Measurements from ENCODE around the gene ELMOD1. TPM values are rescaled to one million over a fixed set of nuclear protein-coding genes. Genes with fewer than 3 reads are reported as not detected.

Gene ELMOD1
- total RNA-seq, 1 donor = under 0.01 TPM

- TF ChIP-seq CTCF (IDR thresholded peaks at IDR 0.05; ENCODE audit: extremely low read depth, low read depth, low read length) = peak; percentile 44
These were observed 92.9 kb downstream of the ELMOD1 start for GRCh38 chr11:107683807-107684206.

DNA sequence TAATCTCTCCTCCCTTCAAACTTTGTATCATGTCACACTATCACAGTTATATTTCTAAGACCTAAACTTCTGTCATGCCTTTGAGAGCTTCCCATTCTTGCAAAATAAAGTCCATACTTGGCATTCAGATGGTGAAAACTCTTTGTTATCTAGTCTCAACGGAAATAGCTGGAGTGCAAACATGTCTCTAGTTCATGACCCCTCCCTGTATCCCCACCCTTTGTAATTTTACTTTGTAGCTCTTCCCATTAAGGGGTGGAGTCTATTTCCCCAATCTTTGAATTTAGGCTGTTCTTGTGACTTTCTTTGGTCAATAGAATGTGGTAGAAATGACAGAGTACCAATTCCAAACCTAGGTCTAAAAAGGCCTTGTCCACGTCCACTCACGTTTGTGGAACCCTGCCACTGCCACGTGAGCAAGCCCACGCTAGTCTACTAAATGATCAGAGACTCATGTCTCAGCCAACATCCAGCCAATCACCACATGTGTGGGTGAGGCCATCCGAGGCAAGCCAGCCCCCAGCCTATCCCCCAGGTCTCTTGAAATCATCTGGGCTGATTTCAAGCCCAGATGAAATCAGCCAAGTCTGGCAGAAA, 97.5 kb downstream of the ELMOD1 start:
- H3K36me3 ChIP-seq (ENCODE audit: insufficient read depth, low read length) = no peaks in the 10 kb centered on the region
- no peaks in the 10 kb centered on the region for H3K9me3 ChIP-seq (ENCODE audit: low read depth, low read length)

More at GRCh38 chr11:107683807-107684206, 92.9 kb downstream of the ELMOD1 start:
- Histone ChIP-seq H2AFZ (ENCODE audit: low read length) (no peak overlapping the region), H3K4me1 (ENCODE audit: insufficient read depth, low read length) (no peaks in the 10 kb centered on the region), H4K20me1 (ENCODE audit: insufficient read depth, low read length) (no peaks in the 10 kb centered on the region), H3K9me3 (ENCODE audit: low read depth, low read length) (no peaks in the 10 kb centered on the region), H3K79me2 (ENCODE audit: insufficient read depth, low read length) (no peaks in the 10 kb centered on the region), H3K27me3 (ENCODE audit: insufficient read depth, low read length) (no peaks in the 10 kb centered on the region), H3K4me2 (ENCODE audit: insufficient read depth, low read length) (no peak overlapping the region), H3K27ac (ENCODE audit: low read depth, low read length) (no peak overlapping the region), H3K36me3 (ENCODE audit: insufficient read depth, low read length) (no peaks in the 10 kb centered on the region), H3K4me3 (ENCODE audit: insufficient read depth, low read length) (no peak overlapping the region)
- no peak for DNase-seq (ENCODE audit: insufficient read length, low spot score, missing footprints)

GRCh38 chr11:107689317-107690202, 98.6 kb downstream of the ELMOD1 start:
- no peak for DNase-seq (ENCODE audit: insufficient read length, low spot score, missing footprints)
- peak overlapping the region; percentile 0 for H3K4me3 ChIP-seq (ENCODE audit: insufficient read depth, low read length)

More for the DNA sequence above, 97.5 kb downstream of the ELMOD1 start:
- H3K4me1 ChIP-seq (ENCODE audit: insufficient read depth, low read length) = peaks cover 16% of the 10 kb centered on the region
- H3K27me3 ChIP-seq (ENCODE audit: insufficient read depth, low read length) = no peaks in the 10 kb centered on the region
- no peak overlapping the region for H2AFZ ChIP-seq (ENCODE audit: low read length)
- no peaks in the 10 kb centered on the region for H4K20me1 ChIP-seq (ENCODE audit: insufficient read depth, low read length)
- no peak overlapping the region for H3K4me2 ChIP-seq (ENCODE audit: insufficient read depth, low read length)
- H3K27ac ChIP-seq (ENCODE audit: low read depth, low read length) = no peak overlapping the region
- no peak for TF ChIP-seq CTCF (IDR thresholded peaks at IDR 0.05; ENCODE audit: extremely low read depth, low read depth, low read length)
- no peak overlapping the region for H3K4me3 ChIP-seq (ENCODE audit: insufficient read depth, low read length)
- no peaks in the 10 kb centered on the region for H3K79me2 ChIP-seq (ENCODE audit: insufficient read depth, low read length)
- DNase-seq (ENCODE audit: insufficient read length, low spot score, missing footprints) = no peak

More at GRCh38 chr11:107689317-107690202, 98.6 kb downstream of the ELMOD1 start:
- Histone ChIP-seq H3K27ac (ENCODE audit: low read depth, low read length) (no peak overlapping the region), H2AFZ (ENCODE audit: low read length) (no peak overlapping the region), H3K4me1 (ENCODE audit: insufficient read depth, low read length) (peaks cover 16% of the 10 kb centered on the region), H3K4me2 (ENCODE audit: insufficient read depth, low read length) (peak overlapping the region; percentile 49), H3K27me3 (ENCODE audit: insufficient read depth, low read length) (no peaks in the 10 kb centered on the region), H3K36me3 (ENCODE audit: insufficient read depth, low read length) (no peaks in the 10 kb centered on the region), H3K79me2 (ENCODE audit: insufficient read depth, low read length) (no peaks in the 10 kb centered on the region), H4K20me1 (ENCODE audit: insufficient read depth, low read length) (no peaks in the 10 kb centered on the region), H3K9me3 (ENCODE audit: low read depth, low read length) (no peaks in the 10 kb centered on the region)
- peak; percentile 73 for TF ChIP-seq CTCF (IDR thresholded peaks at IDR 0.05; ENCODE audit: extremely low read depth, low read depth, low read length)

Measured in osteoblast (primary cell).